EH (cell line): ENCODE measurements around the gene CORO1C.
"Not testable (repeated sequence)": the region's sequence is repeated elsewhere in the genome, so short reads cannot be mapped to it uniquely, and the experiment has no call there.

Experiments
- DNase-seq: peaks from one replicate; pipeline ENCODE4 v3.0.0-alpha.2; 2015; ENCODE audit warnings: low read depth

CORO1C gene

DNA sequence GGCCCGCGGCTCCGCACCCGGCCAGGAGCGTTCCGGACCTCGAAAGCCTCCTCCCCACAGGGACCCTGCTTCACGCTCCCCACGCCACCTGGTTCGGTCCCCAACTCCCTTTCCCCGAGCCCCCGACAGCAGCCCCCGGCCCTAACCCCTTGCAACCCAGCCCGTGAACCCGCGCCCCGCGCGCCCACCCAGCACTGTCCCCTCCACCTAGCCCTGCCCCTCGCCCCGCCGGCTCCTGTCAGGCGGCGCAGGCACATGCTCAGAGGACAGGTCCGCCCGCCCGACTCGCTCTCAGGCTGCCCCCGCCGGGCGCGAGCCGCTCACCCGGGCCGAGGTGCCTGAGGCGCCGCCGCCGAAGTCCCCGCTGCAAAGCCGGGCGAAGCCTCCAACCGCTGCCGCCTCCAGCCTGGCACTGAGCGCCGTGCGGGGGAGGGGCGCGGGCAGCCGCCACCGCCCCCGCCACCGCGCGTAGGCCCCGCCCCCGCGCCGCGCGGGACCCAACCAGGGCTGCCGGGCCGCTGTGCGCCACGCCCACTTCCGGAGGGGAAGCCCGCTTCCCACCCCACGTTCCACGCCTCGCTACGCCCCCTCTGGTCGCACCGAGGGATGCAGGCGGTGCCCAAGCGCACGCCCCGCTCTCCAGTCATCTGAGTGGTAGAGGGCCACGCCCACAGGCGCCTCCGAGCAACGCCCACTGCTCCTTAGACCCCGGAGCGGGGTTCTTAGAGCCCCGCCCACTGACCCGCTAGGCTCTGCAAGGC lies at the start of gene CORO1C:
Gene CORO1C (minus strand): TSS at position 414 of the 761 bp plus-strand sequence. CDS start 30,200 bp downstream, outside the sequence.
- peak; percentile 96 for DNase-seq

DNA sequence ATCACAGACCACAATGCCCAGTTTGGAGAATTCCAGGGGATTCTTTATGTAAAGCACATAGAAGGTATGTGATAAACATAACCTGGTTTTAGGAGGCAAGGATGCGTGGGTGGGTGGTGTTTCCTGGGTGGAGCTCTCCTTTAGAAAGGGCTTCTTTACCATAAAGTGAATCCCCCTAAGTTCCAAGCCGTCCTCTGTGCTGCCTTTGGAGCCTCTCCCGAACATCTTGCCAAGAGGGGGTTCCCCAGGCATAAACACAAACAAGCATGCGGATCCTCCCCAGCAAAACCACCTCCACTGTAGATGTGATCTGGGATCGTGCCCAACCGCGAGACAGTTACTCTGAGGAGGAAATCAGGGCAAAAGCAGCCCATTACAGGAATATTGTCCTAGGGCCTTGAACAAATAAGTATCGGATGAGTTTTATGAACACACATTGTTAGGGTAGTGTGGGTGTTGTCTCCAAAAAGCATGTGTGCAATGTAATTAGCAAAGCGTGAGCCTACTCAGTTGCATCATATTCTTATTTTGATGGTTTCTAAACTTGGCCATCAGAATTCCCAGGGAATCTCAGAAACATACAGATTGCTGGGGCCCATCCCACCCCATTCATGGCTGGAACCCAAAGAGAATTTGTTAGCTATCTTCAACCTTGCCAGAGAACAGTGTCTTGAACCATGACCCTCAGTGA lies 48.8 kb upstream of the CORO1C start:
- DNase-seq = peak; percentile 40

DNA sequence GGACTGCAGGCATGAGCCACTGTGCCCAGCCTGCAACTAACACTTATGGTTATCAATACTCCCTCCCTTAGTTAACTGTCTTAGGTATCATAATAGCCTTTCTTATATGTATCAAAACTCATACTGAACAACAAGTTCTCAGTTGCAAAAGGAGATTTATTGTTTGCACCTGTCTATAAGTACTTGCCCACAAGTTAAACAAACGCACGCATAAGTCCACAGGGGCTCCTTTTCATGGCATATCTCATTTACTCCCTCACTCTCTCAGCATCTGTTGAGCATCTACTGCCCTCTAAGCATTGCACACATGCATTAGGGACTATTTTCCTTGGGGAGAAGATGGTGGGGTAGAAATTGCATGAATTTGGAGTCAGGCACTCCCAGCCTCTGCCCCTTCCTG lies 46.7 kb upstream of the CORO1C start:
- no peak for DNase-seq

DNA sequence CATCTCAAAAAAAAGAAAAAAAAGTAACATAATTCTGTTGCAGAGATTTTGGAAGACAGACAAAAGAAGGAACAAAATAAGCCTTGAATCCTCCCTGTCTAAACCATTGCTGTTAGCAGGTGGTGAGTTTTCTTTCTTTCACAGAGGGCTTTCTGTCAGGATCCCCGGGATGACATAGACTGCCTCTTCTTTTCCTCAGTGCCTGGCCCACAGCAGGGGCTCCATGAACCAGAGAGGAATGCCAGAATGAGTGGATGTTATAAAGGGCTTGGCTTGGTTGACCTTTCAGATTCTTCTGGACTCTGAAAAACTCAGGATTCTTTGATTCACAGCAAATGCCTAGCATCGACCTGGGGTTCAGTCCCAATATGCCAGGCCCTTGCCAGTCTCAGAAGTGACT lies 45.8 kb upstream of the CORO1C start:
- no peak for DNase-seq

DNA sequence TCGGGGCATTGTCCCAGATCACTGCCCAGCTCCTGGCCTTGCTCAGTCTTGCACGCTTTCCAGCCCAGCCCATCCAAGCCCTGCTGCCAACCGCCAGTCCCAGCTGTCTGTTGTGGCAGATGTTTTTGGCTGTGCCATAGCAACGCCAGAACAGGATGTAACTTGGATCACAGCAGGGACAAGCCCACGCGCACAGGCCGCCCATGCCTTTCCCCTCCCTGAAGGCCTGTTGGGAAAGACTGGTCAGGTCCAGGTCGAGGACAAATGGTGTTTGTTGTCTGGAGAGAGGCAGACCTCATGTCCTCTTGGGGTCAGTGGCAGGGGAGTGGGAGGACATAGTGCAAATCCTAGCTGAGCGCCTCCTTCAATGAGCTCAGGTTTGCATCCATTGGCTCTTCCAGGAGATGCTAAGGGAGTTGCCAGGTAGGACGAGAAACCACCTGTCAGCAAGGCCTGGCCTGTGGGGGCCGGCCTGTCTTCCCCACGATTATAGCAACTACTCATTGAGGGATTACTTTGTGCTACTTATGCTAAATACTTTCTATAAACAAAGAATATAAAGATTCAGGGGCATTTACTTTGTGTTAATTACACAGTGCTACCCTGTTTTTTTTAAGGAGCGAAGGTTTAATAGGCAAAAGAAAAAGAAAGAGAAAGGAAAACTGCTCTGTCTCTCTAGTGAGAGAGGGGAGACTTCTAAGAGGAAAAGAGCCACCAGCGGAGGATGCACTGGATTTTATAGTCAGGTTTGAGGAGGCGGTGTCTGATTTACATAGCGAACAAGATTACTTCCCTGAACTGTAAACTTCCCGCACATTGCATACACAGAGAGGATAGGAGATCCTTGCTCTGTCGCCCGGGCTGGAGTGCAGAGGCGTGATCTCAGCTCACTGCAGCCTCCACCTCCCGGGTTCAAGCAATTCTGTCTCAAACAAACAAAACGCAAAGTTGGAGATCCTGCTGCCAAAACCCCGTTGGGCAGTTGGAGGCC lies 42.8 kb upstream of the CORO1C start:
- peak; percentile 77 for DNase-seq

DNA sequence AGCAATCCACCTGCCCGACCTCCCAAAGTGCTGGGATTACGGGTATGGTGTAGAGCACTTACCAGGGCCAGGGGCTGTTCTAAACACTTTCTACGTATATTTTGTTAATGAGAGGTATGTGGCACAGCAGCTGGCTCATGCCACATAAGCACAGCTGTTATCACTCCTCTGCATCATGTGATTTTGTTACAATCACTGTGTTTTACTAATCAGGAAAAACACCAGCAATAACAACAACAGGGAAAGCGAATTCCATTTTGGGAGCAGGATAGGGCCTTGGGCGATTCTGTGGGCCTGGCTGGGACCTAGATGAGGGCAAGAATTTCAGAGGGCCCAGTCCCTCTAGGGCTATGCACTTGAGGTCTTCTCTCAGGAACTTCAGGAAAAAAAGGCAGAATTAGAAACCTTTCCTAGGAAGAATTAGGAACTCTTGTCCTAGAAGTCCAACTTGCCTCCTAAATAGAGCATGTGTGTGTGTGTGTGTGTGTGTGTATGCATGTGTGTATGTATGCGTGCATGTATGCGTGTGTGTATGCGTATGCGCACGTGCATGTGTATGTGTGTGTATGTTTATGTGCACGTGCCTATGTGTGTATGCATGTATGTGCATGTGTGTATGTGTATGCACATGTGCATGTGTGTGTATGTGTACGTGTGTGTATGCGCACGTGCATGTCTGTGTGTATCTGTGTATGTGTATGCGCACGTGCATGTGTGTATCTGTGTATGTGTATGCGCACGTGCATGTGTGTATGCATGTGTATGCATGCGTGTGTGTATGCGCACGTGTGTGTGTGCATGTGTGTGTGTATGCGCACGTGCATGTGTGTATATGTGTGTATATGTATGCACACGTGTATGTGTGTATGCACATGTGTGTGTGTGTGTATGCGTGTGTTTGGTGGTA lies 41.8 kb upstream of the CORO1C start:
- no peak for DNase-seq

DNA sequence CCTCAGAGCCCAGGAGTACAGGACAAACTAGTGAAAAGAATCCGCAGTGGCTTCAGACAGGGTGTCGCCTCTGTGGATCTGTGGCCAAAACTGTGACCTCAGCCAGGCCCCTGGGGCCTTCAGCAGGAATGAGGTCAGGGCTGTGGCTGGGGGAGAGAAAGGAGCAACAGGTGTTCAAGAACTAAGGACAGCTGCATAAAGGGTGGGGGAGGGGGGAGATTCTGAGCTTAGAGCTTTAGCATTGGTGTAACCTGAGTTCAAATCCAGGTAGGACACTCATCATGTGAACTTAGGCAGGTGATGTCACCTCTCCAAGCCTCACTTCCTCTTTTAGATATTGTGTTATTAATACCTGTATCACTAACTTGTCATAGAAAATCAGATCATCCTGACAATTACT lies 40.9 kb upstream of the CORO1C start:
- no peak for DNase-seq

DNA sequence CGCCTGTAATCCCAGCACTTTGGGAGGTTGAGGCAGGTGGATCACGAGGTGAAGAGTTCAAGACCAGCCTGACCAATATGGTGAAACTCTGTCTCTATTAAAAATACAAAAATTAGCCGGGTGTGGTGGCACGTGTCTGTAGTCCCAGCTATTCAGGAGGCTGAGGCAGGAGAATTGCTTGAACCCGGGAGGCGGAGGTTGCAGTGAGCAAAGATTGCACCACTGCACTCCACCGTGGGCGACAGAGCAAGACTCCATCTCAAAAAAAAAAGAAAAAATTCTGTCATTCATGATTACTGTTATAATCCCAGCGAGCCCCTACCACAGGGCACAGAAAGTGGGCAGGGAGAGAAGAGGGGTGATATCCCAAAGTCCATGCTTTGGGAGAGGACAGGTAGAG lies 40.5 kb upstream of the CORO1C start:
- DNase-seq = not testable (repeated sequence)

DNA sequence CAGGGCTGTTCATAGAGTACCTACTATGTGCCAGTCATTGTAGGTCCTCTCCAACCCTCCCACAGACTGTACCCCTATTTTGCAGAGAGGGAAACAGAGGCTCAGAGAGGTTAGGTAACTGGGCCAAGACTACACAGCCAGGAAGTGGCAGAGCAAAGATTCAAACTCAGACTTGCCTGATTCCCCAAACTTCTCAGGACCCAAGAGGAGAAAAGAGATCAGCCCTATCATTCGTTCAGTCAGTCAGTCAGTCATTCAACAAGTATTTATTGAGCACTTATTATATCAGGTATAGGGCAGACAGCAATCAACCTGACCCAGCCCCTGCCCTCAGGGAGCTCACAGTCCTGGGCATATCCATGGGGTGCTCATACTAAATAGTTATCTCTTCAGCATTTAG lies 39.6 kb upstream of the CORO1C start:
- no peak for DNase-seq

DNA sequence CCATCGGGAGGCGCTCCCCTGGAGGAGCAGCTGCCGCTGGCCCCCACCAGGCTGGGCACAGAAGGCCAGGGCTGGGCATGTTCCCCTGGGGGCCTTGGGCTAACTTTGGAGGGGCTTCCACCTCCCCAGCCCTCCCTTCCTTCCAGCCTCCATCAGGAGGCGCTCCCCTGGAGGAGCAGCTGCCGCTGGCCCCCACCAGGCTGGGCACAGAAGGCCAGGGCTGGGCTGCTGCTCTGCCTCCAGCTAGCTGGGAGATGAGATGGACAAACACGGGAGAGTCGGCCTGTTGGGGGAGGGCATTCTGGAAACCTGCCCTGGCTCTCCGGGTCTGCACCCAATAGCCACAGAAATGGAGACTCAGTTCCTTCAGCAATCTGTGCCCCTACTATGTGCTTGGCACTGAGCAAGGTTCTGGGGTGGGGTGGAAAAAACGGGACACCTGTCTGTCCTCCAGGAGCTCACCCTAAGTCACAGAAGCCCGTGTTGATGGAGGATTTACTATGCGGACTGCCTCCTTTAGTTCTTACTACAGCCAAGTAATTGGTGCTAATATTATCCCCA lies 39.0 kb upstream of the CORO1C start:
- DNase-seq = no peak

DNA sequence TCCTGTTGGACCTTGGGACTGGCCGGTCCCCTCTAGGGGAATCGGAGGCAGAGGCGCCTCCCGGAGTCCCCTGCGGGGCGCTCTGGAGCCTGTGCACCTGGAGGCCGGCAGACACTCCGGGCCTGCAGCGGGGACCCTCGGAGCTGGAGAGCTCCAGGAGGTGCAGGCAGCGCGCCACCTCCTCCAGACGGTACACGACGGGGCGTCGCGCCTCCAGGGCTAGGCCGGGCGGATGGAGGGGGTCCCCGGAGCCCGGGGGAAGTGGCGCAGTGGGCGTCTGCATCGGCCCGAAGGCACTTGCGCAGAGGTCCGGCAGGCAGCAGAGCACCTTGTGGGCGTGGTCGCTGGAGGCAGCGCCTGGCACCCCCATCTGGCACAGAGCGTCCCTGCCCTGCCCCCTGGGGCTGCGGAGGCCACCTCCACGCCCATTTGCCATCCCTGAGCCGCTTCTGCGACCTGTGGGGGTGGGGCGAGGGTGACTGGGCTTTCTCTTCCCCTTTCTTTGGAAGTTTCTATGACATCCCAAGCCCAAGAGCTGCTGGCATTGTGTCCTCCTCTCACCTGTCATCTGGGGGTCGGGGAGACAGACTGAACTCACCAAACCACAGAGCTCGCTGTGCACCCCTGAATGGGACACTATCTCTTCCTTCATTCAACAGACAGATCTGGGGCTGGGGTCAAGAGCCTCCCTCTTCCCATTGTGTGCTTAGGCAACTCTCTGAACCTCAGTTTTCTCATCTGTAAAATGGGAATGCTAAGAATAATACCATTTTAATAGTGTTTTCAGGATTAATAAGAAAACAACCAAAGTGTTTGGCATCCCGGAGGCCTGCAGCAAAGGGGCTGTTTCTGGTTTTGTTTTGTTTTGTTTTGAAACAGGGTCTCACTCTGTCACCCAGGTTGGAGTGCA lies 37.5 kb upstream of the CORO1C start:
- DNase-seq = no peak

DNA sequence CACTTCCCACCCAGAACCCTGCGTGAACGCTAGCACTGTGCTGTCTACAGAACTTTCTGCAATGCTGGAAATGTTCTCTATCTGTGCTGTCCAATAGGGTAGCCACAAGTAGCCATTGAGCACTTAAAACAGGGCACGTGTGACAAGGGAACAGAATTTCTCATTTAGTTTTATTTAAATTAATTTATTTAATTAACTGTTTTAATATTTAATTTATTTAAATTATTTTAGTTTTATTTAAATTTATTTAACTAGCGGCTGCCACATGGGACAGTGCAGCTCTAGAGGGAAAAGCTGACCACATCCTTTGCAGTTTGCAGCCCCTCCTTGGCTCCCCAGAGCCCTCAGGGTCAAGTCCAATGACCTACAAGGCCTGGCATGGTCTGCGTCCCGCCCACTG lies 35.0 kb upstream of the CORO1C start:
- no peak for DNase-seq

DNA sequence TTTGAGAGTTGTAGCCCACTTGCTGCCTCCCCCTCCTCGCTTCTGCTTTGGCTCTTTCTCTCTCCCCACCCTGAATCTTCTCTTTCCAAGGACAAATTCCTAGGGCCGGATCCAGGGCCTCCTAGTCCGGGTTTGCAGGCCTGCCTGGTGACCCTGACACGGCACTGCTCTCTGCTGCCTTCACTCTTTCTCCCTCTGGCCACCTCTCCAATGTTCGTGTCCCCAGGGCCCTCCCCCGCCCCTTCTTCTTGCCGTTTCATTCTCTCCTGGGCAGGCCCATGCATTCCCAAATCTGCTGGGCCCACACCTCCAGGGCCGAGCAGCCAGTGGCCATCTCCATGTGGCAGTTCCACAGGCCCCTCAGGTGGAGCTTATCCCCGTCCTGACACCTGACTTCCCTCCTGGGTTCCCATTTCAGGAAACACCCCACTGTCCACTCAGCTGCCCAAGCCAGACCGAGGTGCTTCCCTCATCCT lies 34.0 kb upstream of the CORO1C start:
- no peak for DNase-seq

DNA sequence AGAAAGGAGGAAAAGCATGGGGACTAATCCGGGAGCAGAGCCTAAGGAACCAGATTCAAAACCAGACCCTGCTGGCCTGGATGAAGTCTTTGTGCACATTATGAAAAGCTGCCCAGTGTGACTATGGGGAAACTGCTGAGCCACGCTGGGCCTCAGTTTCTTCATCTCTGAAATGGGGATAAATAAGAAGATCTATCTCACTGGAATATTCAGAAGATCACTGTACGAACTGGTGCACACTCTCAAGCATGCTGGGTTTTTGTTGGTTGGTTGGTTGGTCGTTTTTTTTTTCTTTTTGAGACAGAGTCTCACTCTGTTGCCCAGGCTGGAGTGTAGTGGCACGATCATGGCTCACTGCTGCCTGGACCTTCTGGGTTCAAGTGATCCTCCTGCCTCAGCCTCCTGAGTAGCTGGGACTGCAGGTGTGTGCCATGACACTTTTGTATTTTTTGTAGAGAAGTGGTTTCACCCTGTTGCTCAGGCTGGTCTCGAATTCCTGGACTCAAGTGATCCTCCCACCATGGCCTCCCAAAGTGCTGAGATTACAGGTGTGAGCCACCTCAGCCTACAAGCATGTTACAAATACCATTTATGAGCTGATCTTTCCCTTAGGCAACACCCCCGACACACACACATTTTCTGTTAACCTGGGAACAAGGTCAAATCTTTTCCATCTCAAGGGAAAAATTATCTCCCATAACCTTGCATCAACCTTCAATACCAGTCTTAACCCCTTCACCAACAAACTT lies 33.4 kb upstream of the CORO1C start:
- DNase-seq = no peak

DNA sequence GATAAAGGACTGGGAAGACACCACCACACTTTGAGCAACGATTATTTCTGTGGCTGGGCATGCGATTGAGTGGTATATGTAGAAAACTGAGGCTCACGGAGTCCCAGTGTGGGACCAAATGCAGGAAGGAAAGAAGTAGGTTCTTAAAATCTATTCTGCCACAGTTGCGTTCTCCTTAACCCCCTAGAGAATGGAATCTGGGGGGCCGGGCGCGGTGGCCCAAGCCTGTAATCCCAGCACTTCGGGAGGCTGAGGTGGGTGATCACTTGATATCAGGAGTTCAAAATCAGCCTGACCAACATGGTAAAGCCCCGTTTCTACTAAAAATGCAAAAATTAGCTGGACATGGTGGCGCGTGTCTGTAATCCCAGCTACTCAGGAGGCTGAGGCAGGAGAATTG lies 29.9 kb upstream of the CORO1C start:
- no peak for DNase-seq

DNA sequence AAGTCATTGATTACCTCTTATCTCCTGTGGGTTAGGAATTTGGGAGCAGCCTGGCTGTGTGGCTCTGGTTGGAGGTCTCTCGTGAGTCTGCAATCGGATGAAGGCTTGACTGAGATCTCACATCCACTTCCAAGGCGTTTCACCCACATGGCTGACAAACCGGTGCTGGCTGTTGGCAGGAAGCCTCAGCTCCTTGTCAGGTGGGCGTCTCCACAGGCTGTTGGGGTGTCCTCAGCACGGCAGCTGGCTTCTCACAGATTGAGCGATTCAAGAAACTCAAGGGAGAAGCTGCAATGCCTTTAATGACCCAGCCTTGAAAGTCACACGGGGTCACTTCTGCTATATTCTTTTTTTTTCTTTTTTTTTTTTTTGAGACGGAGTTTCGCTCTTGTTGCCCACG lies 28.6 kb upstream of the CORO1C start:
- no peak for DNase-seq

DNA sequence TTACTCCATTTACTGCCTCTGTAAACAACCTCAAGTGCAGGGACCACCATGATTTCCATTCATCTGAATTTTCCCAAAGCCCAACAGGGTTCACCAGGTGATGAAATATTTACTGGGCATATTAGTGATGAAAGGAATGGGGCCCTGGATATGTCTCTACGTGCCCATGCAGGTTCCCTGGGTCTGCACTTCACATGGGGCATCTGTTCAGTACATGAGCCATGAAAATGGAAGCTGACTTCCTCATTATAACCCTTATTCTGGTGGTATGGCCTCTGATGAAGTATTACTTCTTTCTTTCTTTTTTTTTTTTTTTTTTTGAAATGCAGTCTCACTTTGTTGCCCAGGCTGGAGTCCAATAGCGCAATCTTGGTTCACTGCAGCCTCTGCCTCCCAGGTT lies 26.5 kb upstream of the CORO1C start:
- no peak for DNase-seq

DNA sequence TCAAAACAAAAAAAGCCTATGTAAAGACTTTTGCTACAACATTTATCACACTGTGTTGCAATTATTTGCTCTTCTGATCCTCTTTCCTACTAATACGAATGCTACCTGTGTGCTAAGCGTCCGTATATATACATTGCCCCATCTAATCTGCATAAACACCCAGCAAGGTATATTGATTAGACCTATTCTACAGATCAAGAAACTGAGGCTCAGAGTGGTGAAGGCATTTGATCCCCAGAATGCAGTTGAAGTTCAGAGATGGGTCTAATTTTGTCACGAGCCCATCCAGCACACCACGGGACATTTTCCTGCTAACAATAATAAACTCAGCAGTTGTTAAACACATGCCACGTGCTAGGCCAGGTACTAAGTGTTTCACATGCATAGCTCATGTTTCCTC lies 25.1 kb upstream of the CORO1C start:
- no peak for DNase-seq

DNA sequence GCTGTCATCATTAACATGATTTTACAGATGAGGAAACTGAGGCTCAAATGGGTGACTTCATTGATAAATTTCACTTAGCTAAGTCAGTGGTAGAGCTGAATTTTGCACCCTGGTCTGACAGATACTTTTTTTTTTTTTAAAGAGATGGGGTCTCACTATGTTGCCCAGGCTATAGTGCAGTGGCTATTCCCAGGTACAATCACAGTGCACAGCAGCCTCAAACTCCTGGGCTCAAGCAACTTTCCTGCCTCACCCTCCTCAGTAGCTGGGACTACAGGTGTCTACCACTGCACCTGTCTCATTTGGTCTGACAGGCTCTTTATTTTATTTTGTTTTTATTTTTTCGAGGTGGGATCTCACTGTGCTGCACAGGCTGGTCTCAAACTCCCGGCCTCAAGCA lies 24.2 kb upstream of the CORO1C start:
- DNase-seq = no peak
